ENCODE results near the gene BSND. TPM values are rescaled to one million over a fixed set of nuclear protein-coding genes. Genes with fewer than 3 reads are reported as not detected.
"Not testable (repeated sequence)": the region's sequence is repeated elsewhere in the genome, so short reads cannot be mapped to it uniquely, and the experiment has no call there.

BSND gene
- total and polyA plus RNA-seq, 5 donors from 2014 or later = not detected

GRCh38 chr1:55015731-55016620, 17.2 kb downstream of the BSND start:
- H3K27me3 ChIP-seq (ENCODE audit: control insufficient read depth, insufficient read depth, low read length) = no peaks in the 10 kb centered on the region

GRCh38 chr1:55018395-55018794, 19.7 kb downstream of the BSND start:
- no peaks in the 10 kb centered on the region for H3K36me3 ChIP-seq (ENCODE audit: control insufficient read depth, insufficient read depth, low read length)
- peaks cover 4% of the 10 kb centered on the region for H3K27me3 Mint-ChIP-seq

More at GRCh38 chr1:55015731-55016620, 17.2 kb downstream of the BSND start:
- DNase-seq (no peak), ATAC-seq (ENCODE audit: low read depth in 2 of 2) (no peak)
- Histone ChIP-seq H3K4me3 (ENCODE audit: low read depth, low read length) (no peak overlapping the region), H3K9me3 (ENCODE audit: control insufficient read depth in 2 of 2, low read length in 2 of 2) (no peaks in the 10 kb centered on the region), H3K4me1 (ENCODE audit: control insufficient read depth, insufficient read depth, low read length, poor library complexity, severe bottlenecking) (no peaks in the 10 kb centered on the region), H3K27ac (ENCODE audit: insufficient read depth, low read length, poor library complexity, severe bottlenecking) (no peak overlapping the region), H3K36me3 (ENCODE audit: control insufficient read depth, insufficient read depth, low read length) (no peaks in the 10 kb centered on the region)
- Mint-ChIP-seq H3K36me3 (no peaks in the 10 kb centered on the region), H3K27me3 (peaks cover 11% of the 10 kb centered on the region), H3K27ac (no peak overlapping the region), H3K9me3 (peaks cover 0 to 3% (median 0%) of the 10 kb centered on the region in 7 donors), H3K4me1 (no peaks in the 10 kb centered on the region), H3K4me3 (no peak overlapping the region)

DNA sequence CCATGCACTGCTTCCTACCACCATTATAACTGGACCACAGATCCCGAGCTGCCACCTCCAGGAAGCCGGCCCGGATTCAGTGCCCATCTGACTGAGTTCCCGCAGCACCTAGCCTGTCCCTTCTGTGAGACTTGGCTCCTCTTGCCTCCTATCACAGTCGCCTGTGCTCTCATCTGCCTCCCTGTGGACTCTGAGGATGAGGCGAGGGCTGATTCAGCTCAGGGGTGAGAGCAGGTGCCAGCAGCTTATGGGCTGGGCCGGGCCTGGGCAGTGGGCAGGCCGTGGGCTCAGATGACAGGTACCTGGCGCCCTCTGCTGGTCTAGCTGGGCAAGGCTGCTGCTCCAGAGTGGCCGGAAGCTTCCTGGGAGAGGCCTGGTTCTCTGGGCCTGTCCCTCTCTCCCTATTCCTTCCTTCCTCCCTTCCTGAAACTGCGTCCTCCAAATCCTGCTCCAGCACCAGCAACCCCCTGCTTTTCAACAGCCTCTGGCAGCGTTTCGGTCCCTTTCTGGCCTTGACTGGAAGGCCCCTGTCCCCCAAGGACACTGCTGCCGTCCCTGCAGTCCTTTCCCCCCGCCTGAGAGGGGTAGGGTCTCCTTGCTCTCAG, 23.3 kb downstream of the BSND start:
- Mint-ChIP-seq H3K27ac (no peak overlapping the region), H3K4me3 (no peak overlapping the region), H3K9me3 (peaks cover 0 to 1% (median 0%) of the 10 kb centered on the region in 7 donors), H3K36me3 (no peaks in the 10 kb centered on the region), H3K4me1 (peaks cover 0 to 2% (median 0%) of the 10 kb centered on the region in 4 donors), H3K27me3 (peaks cover 4% of the 10 kb centered on the region)
- Histone ChIP-seq H3K36me3 (ENCODE audit: control insufficient read depth, insufficient read depth, low read length) (no peaks in the 10 kb centered on the region), H3K4me1 (ENCODE audit: control insufficient read depth, insufficient read depth, low read length, poor library complexity, severe bottlenecking) (no peaks in the 10 kb centered on the region), H3K9me3 (ENCODE audit: control insufficient read depth in 2 of 2, low read length in 2 of 2) (no peaks in the 10 kb centered on the region), H3K27me3 (ENCODE audit: control insufficient read depth, insufficient read depth, low read length) (no peaks in the 10 kb centered on the region), H3K27ac (ENCODE audit: insufficient read depth, low read length, poor library complexity, severe bottlenecking) (no peak overlapping the region), H3K4me3 (ENCODE audit: low read depth, low read length) (no peak overlapping the region)
- ATAC-seq (ENCODE audit: low read depth in 2 of 2) (peak; percentile 39 to 52), DNase-seq (peak; percentile 11 to 57 (median 23))

More at GRCh38 chr1:55018395-55018794, 19.7 kb downstream of the BSND start:
- Histone ChIP-seq H3K27me3 (ENCODE audit: control insufficient read depth, insufficient read depth, low read length) (no peaks in the 10 kb centered on the region), H3K4me3 (ENCODE audit: low read depth, low read length) (no peak overlapping the region), H3K27ac (ENCODE audit: insufficient read depth, low read length, poor library complexity, severe bottlenecking) (no peak overlapping the region), H3K9me3 (ENCODE audit: control insufficient read depth in 2 of 2, low read length in 2 of 2) (no peaks in the 10 kb centered on the region), H3K4me1 (ENCODE audit: control insufficient read depth, insufficient read depth, low read length, poor library complexity, severe bottlenecking) (no peaks in the 10 kb centered on the region)
- Mint-ChIP-seq H3K4me3 (no peak overlapping the region), H3K4me1 (no peaks in the 10 kb centered on the region), H3K36me3 (no peaks in the 10 kb centered on the region), H3K27ac (peak overlapping the region in 1 of 3 donors; percentile 57), H3K9me3 (peaks cover 0 to 3% (median 0%) of the 10 kb centered on the region in 7 donors)
- ATAC-seq (ENCODE audit: low read depth in 2 of 2) = no peak
- DNase-seq = no peak

DNA sequence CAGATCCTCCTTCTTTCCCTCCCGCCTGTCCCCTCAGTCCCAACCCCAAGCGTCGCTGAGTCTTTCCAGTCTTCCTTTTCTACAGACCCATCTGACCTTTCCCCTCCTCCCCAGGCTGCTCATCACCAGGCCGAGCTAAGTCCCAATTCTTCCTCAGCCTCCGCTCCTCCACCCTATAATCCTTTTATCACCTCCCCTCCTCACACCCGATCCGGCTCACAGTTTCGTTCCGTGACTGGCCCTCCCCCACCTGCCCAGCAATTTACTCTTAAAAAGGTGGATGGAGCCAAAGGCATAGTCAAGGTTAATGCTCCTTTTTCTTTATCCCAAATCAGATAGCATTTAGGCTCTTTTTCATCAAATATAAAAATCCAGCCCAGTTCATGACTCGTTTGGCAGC, 25.4 kb downstream of the BSND start:
- peak overlapping the region in 1 of 3 donors; percentile 36 for H3K27ac Mint-ChIP-seq
- H3K27ac ChIP-seq (ENCODE audit: insufficient read depth, low read length, poor library complexity, severe bottlenecking); H3K9me3 Mint-ChIP-seq; H3K36me3 ChIP-seq (ENCODE audit: control insufficient read depth, insufficient read depth, low read length); H3K9me3 ChIP-seq (ENCODE audit: control insufficient read depth in 2 of 2, low read length in 2 of 2); H3K4me3 ChIP-seq (ENCODE audit: low read depth, low read length); DNase-seq; H3K4me1 ChIP-seq (ENCODE audit: control insufficient read depth, insufficient read depth, low read length, poor library complexity, severe bottlenecking); H3K4me1 Mint-ChIP-seq; H3K27me3 ChIP-seq (ENCODE audit: control insufficient read depth, insufficient read depth, low read length); ATAC-seq (ENCODE audit: low read depth in 2 of 2); H3K4me3 Mint-ChIP-seq; H3K27me3 Mint-ChIP-seq; H3K36me3 Mint-ChIP-seq: not testable (repeated sequence)

DNA sequence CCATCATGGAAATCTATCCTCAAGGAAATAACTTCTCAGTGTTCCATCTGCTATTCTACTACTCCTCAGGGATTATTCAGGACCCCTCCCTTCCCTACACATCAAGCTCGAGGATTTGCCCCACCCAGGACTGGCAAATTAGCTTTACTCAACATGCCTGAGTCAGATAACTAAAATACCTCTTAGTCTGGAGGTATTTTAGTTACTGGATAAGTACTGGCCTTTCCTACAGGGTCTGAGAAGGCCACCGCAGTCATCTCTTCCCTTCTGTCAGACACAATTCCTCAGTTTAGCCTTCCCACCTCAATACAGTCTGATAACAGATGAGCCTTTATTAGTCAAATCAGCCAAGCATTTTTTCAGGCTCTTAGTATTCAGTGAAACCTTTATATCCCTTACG, 27.9 kb downstream of the BSND start:
- not testable (repeated sequence) for H3K27me3 ChIP-seq (ENCODE audit: control insufficient read depth, insufficient read depth, low read length); H3K4me1 Mint-ChIP-seq; H3K36me3 Mint-ChIP-seq; H3K9me3 Mint-ChIP-seq; H3K36me3 ChIP-seq (ENCODE audit: control insufficient read depth, insufficient read depth, low read length); H3K27me3 Mint-ChIP-seq; H3K4me3 ChIP-seq (ENCODE audit: low read depth, low read length); H3K27ac Mint-ChIP-seq; ATAC-seq (ENCODE audit: low read depth in 2 of 2); H3K4me1 ChIP-seq (ENCODE audit: control insufficient read depth, insufficient read depth, low read length, poor library complexity, severe bottlenecking); H3K9me3 ChIP-seq (ENCODE audit: control insufficient read depth in 2 of 2, low read length in 2 of 2); H3K27ac ChIP-seq (ENCODE audit: insufficient read depth, low read length, poor library complexity, severe bottlenecking); DNase-seq; H3K4me3 Mint-ChIP-seq

DNA sequence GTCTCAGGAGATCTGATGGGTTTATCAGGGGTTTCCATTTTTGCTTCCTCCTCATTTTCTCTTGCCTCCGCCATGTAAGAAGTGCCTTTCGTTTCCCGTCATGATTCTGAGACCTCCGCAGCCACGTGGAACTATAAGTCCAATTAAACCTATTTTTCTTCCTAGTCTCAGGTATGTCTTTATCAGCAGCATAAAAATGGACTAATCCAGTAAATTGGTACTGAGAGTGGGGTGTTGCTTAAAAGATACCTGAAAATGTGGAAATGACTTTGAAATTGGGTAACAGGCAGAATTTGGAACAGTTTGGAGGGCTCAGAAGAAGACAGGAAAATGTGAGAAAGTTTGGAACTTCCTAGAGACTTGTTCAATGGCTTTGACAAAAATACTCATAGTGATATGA, 32.4 kb downstream of the BSND start:
- not testable (repeated sequence) for H3K36me3 ChIP-seq (ENCODE audit: control insufficient read depth, insufficient read depth, low read length); H3K4me1 Mint-ChIP-seq; H3K27ac ChIP-seq (ENCODE audit: insufficient read depth, low read length, poor library complexity, severe bottlenecking); H3K4me3 Mint-ChIP-seq; H3K36me3 Mint-ChIP-seq; H3K27ac Mint-ChIP-seq; H3K9me3 Mint-ChIP-seq; H3K9me3 ChIP-seq (ENCODE audit: control insufficient read depth in 2 of 2, low read length in 2 of 2); H3K4me3 ChIP-seq (ENCODE audit: low read depth, low read length); ATAC-seq (ENCODE audit: low read depth in 2 of 2); H3K27me3 ChIP-seq (ENCODE audit: control insufficient read depth, insufficient read depth, low read length); H3K4me1 ChIP-seq (ENCODE audit: control insufficient read depth, insufficient read depth, low read length, poor library complexity, severe bottlenecking); DNase-seq
- H3K27me3 Mint-ChIP-seq = peaks cover 15% of the 10 kb centered on the region

GRCh38 chr1:55033265-55033614, 34.5 kb downstream of the BSND start:
- Mint-ChIP-seq H3K27me3 (peaks cover 30% of the 10 kb centered on the region), H3K9me3 (peaks cover 0 to 2% (median 0%) of the 10 kb centered on the region in 7 donors), H3K27ac (no peak overlapping the region), H3K4me3 (no peak overlapping the region), H3K36me3 (no peaks in the 10 kb centered on the region), H3K4me1 (peaks cover 0 to 2% (median 0%) of the 10 kb centered on the region in 4 donors)
- DNase-seq (no peak), ATAC-seq (ENCODE audit: low read depth in 2 of 2) (no peak)
- no peaks in the 10 kb centered on the region for H3K9me3 ChIP-seq (ENCODE audit: control insufficient read depth in 2 of 2, low read length in 2 of 2)
- H3K4me1 ChIP-seq (ENCODE audit: control insufficient read depth, insufficient read depth, low read length, poor library complexity, severe bottlenecking) = no peaks in the 10 kb centered on the region
- H3K27me3 ChIP-seq (ENCODE audit: control insufficient read depth, insufficient read depth, low read length) = no peaks in the 10 kb centered on the region
- H3K4me3 ChIP-seq (ENCODE audit: low read depth, low read length) = no peak overlapping the region
- H3K27ac ChIP-seq (ENCODE audit: insufficient read depth, low read length, poor library complexity, severe bottlenecking) = no peak overlapping the region
- no peaks in the 10 kb centered on the region for H3K36me3 ChIP-seq (ENCODE audit: control insufficient read depth, insufficient read depth, low read length)
